DMS53 treated with DMSO at 0.1 percent for 48 hours (cell line): ENCODE results near the gene DNASE1L3.
A peak's percentile ranks its signal among the peaks of the same experiment; 100 is the strongest.

Experiments
- DNase-seq: peaks from one replicate; lab custom pipeline; 2025; ENCODE audit not compliant: unreplicated experiment; lab: John Stamatoyannopoulos, UW

DNASE1L3 gene

GRCh38 chr3:58180099-58180880 is 30.5 kb downstream of the DNASE1L3 start:
- DNase-seq: no peak

DNA sequence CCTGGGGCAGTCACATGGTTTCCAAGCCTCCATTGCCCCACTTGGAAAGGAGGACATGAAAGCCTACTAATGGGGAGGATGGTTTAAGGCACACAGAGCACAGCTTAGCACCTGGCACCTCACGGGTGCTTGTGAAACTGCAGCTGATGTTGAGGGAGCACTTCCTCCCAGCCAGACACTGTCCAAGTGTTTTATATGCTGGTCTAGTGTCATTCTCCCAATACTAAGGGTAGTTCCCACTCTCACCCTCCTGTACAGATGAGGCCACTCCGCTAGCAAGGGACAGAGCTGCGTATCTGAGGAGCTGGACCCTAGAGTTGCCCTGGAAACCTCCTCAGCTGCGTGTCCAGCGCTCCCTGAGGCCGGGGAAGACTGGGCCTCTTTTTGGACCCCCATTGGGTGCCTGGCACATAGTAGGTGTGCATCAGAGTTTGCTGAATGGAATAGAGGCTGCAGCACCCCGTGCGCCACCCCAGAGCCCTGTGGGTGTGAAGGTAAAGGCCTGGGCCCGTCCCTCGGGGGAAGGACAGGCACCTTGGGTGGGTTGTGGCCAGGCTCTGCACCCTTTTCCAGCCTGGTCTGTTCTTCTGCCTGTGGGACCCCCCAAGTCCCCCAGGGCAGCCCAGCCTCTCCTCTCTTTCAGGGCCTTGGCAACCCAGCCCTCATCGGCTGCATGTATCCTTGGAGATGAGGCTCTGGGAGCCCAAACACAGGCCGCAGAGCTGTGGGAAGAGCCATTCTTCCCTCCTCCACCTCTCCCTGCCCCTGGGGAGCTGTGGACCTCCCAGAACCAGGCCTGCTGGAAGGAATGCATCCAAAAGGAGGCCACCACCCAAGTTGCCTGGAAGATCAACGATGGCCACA is 31.3 kb downstream of the DNASE1L3 start:
- DNase-seq: no peak

GRCh38 chr3:58178528-58179234 is 32.1 kb downstream of the DNASE1L3 start:
- DNase-seq: no peak

DNA sequence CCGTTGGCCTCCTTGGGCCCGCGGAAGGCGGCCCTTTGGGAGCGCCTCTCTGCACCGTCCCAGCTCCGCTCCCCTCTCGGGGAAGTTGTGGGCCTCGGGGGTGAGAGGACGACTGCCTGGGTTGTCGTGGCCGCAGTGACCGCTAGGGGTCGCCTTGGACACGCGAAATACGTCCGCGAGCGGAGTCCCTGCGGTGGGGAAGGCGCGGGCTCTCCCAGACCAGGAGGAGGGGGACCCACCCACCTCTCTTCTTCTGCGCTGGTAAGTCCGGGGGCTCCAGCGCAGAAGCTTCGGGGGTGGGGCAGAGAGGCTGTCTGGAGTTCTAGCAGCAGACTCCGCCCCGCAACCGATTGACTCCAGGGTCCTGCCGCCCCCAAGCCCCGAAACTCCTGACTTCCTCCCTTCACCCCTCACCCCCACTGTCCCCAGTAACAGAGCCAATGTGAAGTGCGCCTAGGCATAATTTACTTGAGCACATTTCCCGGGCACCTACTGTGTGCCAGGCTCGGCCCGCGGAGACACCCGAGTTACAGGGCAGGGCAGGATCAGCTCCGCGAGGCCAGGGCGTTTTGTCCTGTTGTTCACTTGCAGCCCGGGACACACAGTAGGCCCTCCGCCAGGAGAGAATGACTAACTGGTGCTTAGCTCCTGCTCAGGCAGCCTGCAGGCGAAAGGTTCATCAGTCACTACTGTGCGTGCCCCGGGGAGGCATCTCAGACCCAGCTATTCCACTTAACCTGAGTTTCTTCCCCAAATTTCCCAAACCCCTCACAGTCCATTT is 32.8 kb downstream of the DNASE1L3 start:
- no peak for DNase-seq

GRCh38 chr3:58176827-58177489 is 33.8 kb downstream of the DNASE1L3 start:
- DNase-seq: no peak

DNA sequence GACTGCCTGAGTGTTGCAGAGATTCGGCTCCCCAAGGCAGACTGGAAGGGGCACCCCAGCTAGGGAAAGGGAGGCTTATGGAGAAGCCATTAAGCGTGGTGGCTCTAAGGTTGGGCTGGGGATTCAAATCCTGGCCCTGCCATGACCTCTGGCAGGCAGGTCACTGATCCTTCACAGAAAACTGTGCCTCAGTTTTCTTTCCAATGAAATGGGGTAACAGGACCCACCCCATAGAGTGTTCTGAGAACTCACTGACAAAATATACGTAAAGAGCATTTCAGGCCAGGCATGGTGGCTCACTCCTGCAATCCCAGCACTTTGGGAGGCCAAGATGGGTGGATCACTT is 34.6 kb downstream of the DNASE1L3 start:
- DNase-seq: no peak

DNA sequence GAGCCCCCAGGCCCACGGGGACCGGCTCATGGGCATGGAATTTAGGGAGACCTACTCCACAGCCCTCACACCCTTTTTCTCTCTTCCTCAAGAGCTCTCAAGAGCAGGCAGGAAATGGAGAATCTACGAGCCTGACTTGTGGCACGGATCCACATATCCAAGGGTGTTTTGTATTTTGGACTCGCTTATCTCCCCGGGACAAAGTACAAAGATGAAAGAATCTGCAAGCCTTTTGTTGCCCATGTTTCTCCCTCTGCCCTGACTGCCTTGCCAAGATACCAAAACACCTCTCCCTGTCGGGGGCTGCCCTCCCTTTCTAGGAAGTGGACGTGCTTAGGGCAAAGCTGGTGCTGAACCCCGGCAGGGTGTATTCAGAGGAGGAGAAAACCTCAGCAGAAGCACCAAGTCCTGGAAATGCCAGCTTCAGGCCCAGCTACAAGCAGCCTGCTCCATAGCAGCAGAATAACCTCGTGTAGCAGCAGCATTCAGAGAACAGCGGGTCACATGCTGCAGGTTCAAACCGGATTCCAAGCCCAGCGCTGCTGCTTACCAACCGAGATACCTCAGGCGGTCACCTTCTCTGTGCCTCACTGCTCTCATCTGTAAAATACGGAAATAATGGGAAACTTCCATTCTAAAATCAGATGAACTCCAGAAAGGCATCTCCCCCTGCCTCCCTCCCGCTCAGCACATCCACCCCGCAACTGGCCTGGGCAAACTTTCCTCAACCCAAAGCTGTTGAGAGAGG is 35.2 kb downstream of the DNASE1L3 start:
- DNase-seq: no peak

GRCh38 chr3:58175187-58175436 is 35.7 kb downstream of the DNASE1L3 start:
- DNase-seq: no peak

- DNase-seq: peak; percentile 34
These were observed 36.9 kb downstream of the DNASE1L3 start for GRCh38 chr3:58173669-58174398.

GRCh38 chr3:58173029-58173668 is 37.6 kb downstream of the DNASE1L3 start:
- no peak for DNase-seq

- DNase-seq: no peak
These were observed 39.6 kb downstream of the DNASE1L3 start for GRCh38 chr3:58171126-58171525.

DNA sequence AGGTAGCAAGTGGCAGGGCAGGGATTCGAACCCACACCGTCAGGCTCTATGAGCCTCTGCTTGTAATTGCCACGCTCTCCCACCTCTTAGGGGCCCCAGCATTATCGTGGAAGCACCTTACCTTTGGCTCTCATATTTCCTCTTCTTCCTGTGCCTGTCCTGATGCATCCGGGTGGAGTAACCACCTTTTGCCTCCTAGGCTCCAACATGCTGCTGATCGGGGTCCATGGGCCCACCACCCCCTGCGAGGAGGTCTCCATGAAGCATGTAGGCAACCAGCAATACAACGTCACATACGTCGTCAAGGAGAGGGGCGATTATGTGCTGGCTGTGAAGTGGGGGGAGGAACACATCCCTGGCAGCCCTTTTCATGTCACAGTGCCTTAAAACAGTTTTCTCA is 40.4 kb downstream of the DNASE1L3 start:
- no peak for DNase-seq

DNA sequence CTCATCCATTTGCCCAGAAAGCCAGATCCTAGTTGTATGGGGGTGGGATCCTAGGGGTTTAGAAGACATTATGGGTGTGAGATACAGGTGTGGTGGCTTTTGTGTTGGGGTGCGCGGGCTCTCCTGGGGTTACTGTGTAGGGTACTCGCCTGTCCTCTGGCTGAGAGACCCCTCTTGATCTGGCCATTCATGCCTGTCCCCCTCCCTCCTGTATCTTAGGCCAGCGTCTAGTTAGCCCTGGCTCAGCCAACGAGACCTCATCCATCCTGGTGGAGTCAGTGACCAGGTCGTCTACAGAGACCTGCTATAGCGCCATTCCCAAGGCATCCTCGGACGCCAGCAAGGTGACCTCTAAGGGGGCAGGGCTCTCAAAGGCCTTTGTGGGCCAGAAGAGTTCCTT is 41.4 kb downstream of the DNASE1L3 start:
- no peak for DNase-seq

DNA sequence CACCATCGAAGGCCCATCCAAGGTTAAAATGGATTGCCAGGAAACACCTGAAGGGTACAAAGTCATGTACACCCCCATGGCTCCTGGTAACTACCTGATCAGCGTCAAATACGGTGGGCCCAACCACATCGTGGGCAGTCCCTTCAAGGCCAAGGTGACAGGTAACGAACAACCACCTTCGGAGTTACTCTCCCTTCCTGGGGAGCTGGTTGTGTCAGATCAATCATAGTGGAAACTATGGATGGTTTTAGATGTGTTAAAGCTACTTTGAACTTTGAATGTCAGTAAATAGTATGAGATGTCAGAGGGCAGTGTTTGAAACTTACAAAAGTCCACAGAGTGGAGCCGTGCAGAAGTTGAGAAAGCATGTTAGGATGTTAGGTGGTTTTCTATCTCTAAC is 42.3 kb downstream of the DNASE1L3 start:
- no peak for DNase-seq

GRCh38 chr3:58167431-58168351 is 43.1 kb downstream of the DNASE1L3 start:
- DNase-seq: no peak

- no peak for DNase-seq
These were observed 45.6 kb downstream of the DNASE1L3 start for GRCh38 chr3:58164906-58165821.
